Thyroid gland (tissue), 4 donors: ENCODE data around the gene NOP53.

ENCODE experiments used
- CTCF ChIP-seq, 6 experiments: fragments of 200-600 bp in 3 of 6; fragments of 450-650 bp in 3 of 6; sonication (generic) in 3 of 6; IDR thresholded peaks; one replicate each; pipeline ENCODE4 v1.5.1; 2016 to 2019; ENCODE audit warnings: antibody characterized with exemption in 6 of 6, mild to moderate bottlenecking in 2 of 6, inconsistent platforms in 1 of 6, moderate library complexity in 1 of 6
- POLR2A ChIP-seq, 2 donors: fragments of 450-650 bp; IDR thresholded peaks; one replicate each; pipeline ENCODE4 v1.6.1; 2017; ENCODE audit warnings: antibody characterized with exemption in 2 of 2, mild to moderate bottlenecking in 2 of 2, moderate library complexity in 1 of 2

GRCh38 chr19:47750752-47751151 is 5.4 kb downstream of the NOP53 start:
- TF ChIP-seq CTCF (IDR thresholded peaks at IDR 0.05) (no peak), POLR2A (IDR thresholded peaks at IDR 0.05) (no peak)
